ENCODE measurements around the gene MOK. TPM values are rescaled to one million over a fixed set of nuclear protein-coding genes. Genes with fewer than 3 reads are reported as not detected.
"Not testable (repeated sequence)": the region's sequence is repeated elsewhere in the genome, so short reads cannot be mapped to it uniquely, and the experiment has no call there.

The MOK gene
- total RNA-seq, 1 donor from 2014 or later, result 6.3 TPM

GRCh38 chr14:102330806-102331205 is 25.8 kb upstream of the MOK start:
- no peaks in the 10 kb centered on the region for H3K9me3 ChIP-seq
- ATAC-seq, result no peak
- H3K27me3 ChIP-seq, result no peaks in the 10 kb centered on the region
- TF ChIP-seq CTCF (IDR thresholded peaks at IDR 0.05), result no peak
- no peak overlapping the region for H3K27ac ChIP-seq
- intact Hi-C loops (cut with DNase I), result no loop called here
- H3K4me1 ChIP-seq, result no peaks in the 10 kb centered on the region
- DNase-seq, result no peak
- peaks cover 18% of the 10 kb centered on the region for H3K36me3 ChIP-seq
- no peak overlapping the region for H3K4me3 ChIP-seq

GRCh38 chr14:102329381-102329780 is 24.4 kb upstream of the MOK start:
- H3K9me3 ChIP-seq; H3K4me3 ChIP-seq; ATAC-seq; intact Hi-C loops (cut with DNase I); DNase-seq; H3K27me3 ChIP-seq; H3K4me1 ChIP-seq; H3K27ac ChIP-seq: not testable (repeated sequence)
- peaks cover 15% of the 10 kb centered on the region for H3K36me3 ChIP-seq

- no peak for TF ChIP-seq CTCF (IDR thresholded peaks at IDR 0.05)
- DNase-seq, result no peak
- ATAC-seq, result no peak
Observed at GRCh38 chr14:102326583-102326982, 21.6 kb upstream of the MOK start.

GRCh38 chr14:102325791-102326345 is 20.9 kb upstream of the MOK start:
- no peak for DNase-seq
- Histone ChIP-seq H3K36me3 (peaks cover 6% of the 10 kb centered on the region), H3K27ac (no peak overlapping the region), H3K4me1 (peaks cover under 1% of the 10 kb centered on the region), H3K27me3 (no peaks in the 10 kb centered on the region), H3K4me3 (no peak overlapping the region), H3K9me3 (no peaks in the 10 kb centered on the region)
- ATAC-seq, result no peak
- TF ChIP-seq CTCF (IDR thresholded peaks at IDR 0.05), result no peak
- intact Hi-C loops (cut with DNase I), result no loop called here

More at GRCh38 chr14:102326583-102326982, 21.6 kb upstream of the MOK start:
- H3K4me1 ChIP-seq, result no peaks in the 10 kb centered on the region
- no peak overlapping the region for H3K27ac ChIP-seq
- H3K4me3 ChIP-seq, result no peak overlapping the region
- H3K9me3 ChIP-seq, result no peaks in the 10 kb centered on the region
- intact Hi-C loops (cut with DNase I), result no loop called here
- H3K36me3 ChIP-seq, result peaks cover 9% of the 10 kb centered on the region
- no peaks in the 10 kb centered on the region for H3K27me3 ChIP-seq

GRCh38 chr14:102323102-102323501 is 18.1 kb upstream of the MOK start:
- Histone ChIP-seq H3K27ac (no peak overlapping the region), H3K4me1 (peaks cover 16% of the 10 kb centered on the region), H3K27me3 (no peaks in the 10 kb centered on the region), H3K36me3 (peaks cover 6% of the 10 kb centered on the region), H3K4me3 (no peak overlapping the region), H3K9me3 (no peaks in the 10 kb centered on the region)
- peak; percentile 53 for TF ChIP-seq CTCF (IDR thresholded peaks at IDR 0.05)
- intact Hi-C loops (cut with DNase I), result no loop called here
- ATAC-seq (peak; percentile 39), DNase-seq (peak; percentile 72)

GRCh38 chr14:102321456-102322422 is 16.8 kb upstream of the MOK start:
- H3K4me1 ChIP-seq, result peaks cover 16% of the 10 kb centered on the region
- no peak for ATAC-seq
- peaks cover 6% of the 10 kb centered on the region for H3K36me3 ChIP-seq
- no peaks in the 10 kb centered on the region for H3K9me3 ChIP-seq
- no peak overlapping the region for H3K4me3 ChIP-seq
- no peaks in the 10 kb centered on the region for H3K27me3 ChIP-seq
- intact Hi-C loops (cut with DNase I), result no loop called here
- no peak for DNase-seq
- TF ChIP-seq CTCF (IDR thresholded peaks at IDR 0.05), result no peak
- H3K27ac ChIP-seq, result no peak overlapping the region
